ENCODE results near the gene TAF7.
"Not testable (repeated sequence)": the region's sequence is repeated elsewhere in the genome, so short reads cannot be mapped to it uniquely, and the experiment has no call there.

The TAF7 gene, protein sequence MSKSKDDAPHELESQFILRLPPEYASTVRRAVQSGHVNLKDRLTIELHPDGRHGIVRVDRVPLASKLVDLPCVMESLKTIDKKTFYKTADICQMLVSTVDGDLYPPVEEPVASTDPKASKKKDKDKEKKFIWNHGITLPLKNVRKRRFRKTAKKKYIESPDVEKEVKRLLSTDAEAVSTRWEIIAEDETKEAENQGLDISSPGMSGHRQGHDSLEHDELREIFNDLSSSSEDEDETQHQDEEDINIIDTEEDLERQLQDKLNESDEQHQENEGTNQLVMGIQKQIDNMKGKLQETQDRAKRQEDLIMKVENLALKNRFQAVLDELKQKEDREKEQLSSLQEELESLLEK

DNA sequence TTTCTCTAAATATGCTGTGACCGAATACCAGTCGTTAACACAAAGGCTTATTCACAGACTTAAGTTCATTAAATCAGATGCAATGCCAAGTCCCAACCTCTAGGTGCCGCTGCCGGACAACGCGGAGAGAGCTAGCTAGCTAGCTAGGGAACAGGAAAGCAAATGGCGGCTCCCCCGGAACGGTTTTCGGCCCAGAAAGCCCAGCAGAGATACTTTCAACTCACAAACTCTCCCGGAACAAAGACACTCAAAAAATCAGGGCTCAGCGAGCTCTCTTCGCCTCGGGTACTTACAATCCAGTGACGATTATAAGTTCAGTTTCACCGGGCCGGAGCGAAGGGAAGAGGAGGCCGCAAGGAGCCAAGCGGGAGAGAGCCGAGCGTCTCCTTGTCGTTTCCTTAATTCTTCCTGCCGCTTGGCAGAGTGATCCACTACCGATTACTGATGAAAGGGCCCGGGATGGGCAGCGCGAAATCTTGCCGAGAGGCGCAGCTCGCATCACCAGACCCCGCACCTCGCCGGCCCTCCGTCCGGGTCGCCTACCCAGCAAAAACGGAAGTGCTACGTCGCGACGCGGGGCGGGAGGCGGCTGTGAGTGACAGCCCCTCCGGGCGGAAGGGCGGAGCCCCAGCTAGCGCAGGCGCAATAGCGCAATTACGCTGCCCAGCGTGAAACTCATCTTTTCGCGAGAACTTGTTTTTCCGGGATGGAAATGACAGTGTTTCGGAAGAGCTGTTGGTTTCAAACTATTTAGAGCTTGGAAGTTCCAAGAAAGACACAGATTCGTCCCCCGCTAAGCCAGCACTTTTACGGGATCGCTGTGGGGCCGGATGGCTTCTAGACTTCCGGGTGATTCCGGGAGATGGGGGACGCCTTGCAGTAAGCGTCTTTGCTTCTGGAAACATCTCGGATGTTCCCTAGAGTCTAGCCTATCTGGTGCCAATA, at the start of gene TAF7:
Gene TAF7, minus strand, starts transcription at position 560 of the 945 bp plus-strand sequence. CDS start 740 bp downstream, outside the sequence.
- Histone ChIP-seq H3K27ac (peak within 1 kb of the TSS; percentile 71 to 98 (median 91)), H3K4me3 (peak within 1 kb of the TSS; percentile 45 to 77 (median 63))

DNA sequence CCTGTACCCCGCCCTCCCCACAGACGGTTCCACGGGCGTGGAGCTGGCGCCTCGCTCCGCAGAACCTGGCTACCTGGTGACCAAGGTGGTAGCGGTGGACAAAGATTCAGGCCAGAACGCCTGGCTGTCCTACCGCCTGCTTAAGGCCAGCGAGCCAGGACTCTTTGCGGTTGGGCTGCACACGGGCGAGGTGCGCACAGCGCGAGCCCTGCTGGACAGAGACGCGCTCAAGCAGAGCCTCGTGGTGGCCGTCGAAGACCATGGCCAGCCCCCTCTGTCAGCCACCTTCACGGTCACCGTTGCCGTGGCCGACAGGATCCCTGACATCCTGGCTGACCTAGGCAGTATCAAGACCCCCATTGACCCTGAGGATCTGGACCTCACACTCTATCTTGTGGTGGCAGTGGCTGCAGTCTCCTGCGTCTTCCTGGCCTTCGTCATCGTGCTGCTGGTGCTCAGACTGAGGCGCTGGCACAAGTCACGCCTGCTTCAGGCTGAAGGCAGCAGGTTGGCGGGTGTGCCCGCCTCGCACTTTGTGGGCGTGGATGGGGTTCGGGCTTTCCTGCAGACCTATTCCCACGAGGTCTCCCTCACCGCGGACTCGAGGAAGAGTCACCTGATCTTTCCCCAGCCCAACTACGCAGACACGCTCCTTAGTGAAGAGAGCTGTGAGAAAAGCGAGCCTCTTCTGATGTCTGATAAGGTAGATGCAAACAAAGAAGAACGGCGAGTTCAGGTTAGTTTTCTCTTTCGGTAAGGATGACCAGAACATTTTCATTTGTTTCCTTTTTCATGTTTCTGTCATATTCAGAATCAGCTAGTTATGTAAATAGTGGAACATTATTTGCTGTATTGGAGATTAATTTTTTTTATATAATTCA, 45.7 kb upstream of the TAF7 start:
- H3K27ac ChIP-seq: no peak overlapping the region
- no peak overlapping the region for H3K4me3 ChIP-seq

DNA sequence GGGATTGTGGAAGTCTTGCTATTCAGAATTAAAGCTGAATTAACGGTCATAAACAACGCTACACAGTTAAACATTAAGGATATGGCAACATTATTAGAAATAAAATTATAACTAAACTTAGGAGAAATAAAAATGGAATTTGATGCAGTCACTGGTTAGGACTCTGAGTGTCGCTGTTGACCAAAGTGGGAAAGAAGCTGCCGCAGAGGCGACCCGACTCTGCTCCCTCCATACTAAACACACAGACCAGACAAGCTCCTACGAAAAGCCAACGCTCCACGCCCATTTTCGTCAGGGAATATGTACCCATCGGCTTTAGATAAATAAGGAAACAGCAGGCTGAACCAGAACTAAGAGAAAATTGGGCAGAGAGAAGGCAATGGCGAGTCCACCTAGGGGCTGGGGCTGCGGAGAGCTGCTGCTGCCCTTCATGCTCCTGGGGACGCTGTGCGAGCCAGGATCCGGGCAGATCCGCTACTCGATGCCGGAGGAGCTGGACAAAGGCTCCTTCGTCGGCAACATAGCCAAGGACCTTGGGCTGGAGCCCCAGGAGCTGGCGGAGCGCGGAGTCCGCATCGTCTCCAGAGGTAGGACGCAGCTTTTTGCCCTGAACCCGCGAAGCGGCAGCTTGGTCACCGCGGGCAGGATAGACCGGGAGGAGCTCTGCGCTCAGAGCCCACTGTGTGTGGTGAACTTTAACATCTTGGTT, 43.5 kb upstream of the TAF7 start, which contains the start of gene PCDHGA5:
Gene PCDHGA5, plus strand, starts transcription at position 211 of the 709 bp plus-strand sequence. Its CDS starts 169 bp downstream, at position 380.
- Histone ChIP-seq H3K27ac (no peak within 1 kb of the TSS), H3K4me3 (no peak within 1 kb of the TSS)

DNA sequence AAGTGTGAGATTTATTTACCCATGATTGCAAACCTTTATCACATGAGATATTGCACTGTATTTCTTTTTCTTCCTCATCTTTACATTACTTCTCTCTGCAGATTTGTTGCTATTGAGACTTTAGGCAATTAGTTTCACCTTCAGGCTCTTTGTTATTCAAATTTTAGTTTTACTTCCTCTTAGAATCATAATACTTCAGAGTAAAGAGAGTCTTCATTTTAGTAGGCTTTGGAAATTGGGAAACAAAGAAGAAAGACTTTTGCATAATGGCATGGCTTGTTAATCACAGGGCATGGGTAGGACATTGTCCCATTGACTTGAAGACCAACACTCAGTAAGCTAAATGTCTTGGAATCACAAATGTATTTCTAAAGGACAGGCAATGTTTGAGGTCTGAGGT, 42.1 kb upstream of the TAF7 start:
- H3K27ac ChIP-seq: no peak overlapping the region
- no peak overlapping the region for H3K4me3 ChIP-seq

DNA sequence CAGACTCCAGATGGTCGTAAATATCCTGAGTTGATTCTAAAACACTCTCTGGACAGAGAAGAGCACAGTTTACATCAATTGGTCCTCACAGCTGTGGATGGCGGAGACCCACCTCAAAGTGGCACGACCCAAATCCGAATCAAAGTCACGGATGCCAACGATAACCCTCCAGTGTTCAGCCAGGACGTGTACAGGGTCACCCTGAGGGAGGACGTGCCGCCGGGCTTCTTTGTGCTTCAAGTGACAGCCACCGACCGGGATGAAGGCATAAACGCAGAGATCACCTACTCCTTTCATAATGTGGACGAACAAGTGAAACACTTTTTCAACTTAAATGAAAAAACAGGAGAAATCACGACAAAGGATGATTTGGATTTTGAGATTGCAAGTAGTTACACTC, 40.1 kb upstream of the TAF7 start:
- H3K4me3 ChIP-seq: no peak overlapping the region
- no peak overlapping the region for H3K27ac ChIP-seq

DNA sequence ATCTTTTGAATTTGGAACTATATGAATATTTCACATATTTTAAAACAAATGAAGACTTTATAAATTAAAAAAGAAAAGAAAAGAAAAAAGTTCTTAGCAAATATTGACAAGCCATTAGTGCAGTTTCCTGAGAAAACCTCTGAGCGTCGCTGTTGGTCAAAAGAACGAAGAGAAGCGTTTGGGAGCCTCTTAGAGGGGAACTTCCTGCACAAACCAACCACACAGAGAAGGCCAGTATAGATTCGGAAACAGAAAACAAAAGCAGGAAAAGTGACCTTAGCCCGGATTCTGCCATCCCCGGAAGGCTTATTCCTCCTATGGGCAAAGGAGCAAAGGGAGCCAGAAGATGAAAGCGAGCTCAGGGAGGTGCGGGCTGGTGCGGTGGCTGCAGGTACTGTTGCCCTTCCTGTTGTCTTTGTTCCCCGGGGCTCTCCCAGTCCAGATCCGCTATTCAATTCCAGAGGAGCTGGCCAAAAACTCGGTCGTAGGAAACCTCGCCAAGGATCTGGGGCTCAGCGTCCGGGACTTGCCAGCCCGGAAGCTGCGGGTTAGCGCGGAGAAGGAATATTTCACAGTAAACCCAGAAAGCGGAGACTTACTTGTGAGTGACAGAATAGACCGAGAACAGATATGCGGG, 39.3 kb upstream of the TAF7 start, which contains the start of gene PCDHGB2:
Gene PCDHGB2, plus strand, starts transcription at position 205 of the 637 bp plus-strand sequence. Its CDS starts 142 bp downstream, at position 347.
- no peak within 1 kb of the TSS for H3K27ac ChIP-seq
- H3K4me3 ChIP-seq: peak within 1 kb of the TSS in 4 of 7 experiments; percentile 9 to 24 (median 16)

DNA sequence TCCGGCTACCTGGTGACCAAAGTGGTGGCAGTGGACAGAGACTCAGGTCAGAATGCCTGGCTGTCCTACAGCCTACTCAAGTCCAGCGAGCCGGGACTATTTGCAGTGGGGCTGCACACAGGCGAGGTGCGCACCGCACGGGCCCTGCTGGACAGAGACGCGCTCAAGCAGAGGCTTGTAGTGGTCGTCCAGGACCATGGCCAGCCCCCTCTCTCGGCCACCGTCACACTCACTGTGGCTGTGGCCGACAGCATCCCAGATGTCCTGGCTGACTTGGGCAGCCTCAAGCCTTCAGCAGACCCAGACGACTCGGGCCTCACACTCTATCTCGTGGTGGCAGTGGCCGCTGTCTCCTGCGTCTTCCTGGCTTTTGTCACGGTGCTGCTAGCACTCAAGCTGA, 36.4 kb upstream of the TAF7 start:
- no peak overlapping the region for H3K4me3 ChIP-seq

DNA sequence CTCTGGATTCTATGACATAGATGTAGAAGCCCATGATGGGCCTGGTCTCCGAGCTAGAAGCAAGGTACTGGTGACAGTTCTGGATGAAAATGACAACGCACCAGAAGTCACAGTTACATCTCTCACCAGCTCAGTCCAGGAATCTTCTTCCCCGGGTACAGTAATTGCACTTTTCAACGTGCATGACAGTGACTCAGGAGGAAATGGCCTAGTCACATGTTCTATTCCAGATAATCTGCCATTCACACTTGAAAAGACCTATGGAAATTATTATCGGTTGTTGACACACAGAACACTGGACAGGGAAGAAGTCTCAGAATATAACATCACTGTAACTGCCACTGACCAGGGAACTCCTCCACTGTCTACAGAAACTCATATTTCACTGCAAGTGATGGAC, 35.5 kb upstream of the TAF7 start:
- Histone ChIP-seq H3K4me3 (no peak overlapping the region), H3K27ac (no peak overlapping the region)

More for the DNA sequence above, 36.4 kb upstream of the TAF7 start:
- no peak overlapping the region for H3K27ac ChIP-seq

DNA sequence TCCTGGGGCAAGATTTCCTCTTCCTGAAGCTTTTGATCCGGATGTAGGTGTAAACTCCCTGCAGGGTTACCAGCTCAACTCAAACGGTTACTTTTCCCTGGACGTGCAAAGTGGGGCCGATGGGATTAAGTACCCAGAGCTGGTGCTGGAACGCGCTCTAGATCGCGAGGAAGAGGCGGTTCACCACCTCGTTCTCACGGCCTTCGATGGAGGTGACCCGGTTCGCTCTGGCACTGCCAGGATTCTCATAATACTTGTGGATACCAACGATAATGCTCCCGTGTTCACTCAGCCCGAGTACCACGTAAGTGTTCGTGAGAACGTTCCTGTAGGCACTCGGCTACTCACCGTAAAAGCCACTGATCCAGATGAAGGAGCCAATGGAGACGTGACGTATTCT, 35.1 kb upstream of the TAF7 start:
- Histone ChIP-seq H3K4me3 (no peak overlapping the region), H3K27ac (no peak overlapping the region)

DNA sequence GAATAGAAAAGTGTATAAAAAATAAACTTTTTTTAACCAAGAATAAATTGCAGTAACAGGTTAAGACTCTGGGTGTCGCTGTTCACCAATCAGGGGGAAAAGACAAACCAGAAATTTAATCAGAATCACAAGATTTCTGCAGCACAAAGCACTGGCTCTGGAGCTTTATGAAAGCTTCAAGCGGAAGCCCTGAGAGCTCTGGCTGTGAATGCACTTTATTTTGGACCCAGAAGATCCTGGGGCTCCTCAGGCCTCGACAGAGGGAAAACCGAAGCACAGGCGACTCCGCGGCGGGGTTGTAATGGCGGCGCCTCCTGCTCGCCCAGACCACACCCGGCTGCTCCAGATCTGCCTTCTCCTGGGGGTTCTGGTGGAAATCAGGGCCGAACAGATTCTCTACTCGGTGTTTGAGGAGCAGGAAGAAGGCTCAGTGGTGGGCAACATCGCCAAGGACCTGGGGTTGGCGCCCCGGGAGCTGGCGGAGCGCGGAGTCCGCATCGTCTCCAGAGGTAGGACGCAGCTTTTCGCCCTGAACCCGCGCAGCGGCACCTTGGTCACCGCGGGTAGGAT, 34.4 kb upstream of the TAF7 start, which contains the start of gene PCDHGA4:
Gene PCDHGA4, plus strand, starts transcription at position 122 of the 570 bp plus-strand sequence. Its CDS starts 87 bp downstream, at position 209.
- Histone ChIP-seq H3K27ac (no peak within 1 kb of the TSS), H3K4me3 (no peak within 1 kb of the TSS)

DNA sequence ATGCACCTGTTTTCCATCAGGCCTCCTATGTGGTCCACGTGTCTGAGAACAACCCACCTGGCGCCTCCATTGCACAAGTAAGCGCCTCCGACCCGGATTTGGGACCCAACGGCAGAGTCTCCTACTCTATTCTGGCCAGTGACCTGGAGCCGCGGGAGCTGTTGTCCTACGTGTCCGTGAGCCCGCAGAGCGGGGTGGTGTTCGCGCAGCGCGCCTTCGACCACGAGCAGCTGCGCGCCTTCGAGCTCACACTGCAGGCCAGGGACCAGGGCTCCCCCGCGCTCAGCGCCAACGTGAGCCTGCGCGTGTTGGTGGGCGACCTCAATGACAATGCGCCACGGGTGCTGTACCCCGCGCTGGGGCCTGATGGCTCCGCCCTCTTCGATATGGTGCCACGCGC, 31.0 kb upstream of the TAF7 start:
- no peak overlapping the region for H3K27ac ChIP-seq
- no peak overlapping the region for H3K4me3 ChIP-seq

DNA sequence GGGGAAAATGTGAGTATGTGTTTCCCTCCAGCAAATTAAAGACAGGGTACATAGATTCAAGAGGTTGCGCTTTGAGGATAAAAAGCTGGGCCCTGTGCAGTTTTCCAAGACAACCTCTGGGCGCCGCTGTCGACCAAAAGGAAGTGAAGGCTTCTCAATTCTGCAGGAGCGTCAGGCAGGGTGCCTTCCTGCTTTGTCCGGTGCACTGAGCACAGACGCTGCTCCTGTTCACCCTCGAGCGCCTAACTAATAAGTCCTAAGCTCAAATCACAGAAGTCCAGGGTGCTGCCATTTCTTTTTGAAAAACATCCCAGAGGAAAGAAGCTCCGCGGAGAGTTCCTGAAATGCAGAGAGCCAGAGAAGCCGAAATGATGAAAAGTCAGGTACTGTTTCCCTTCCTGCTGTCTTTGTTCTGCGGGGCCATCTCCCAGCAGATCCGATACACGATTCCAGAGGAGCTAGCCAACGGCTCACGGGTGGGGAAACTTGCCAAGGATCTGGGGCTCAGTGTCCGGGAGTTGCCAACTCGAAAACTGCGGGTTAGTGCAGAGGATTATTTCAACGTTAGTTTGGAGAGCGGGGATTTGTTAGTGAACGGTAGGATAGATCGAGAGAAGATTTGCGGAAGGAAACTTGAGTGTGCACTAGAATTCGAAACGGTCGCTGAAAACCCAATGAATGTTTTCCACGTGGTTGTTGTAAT, 29.5 kb upstream of the TAF7 start, which contains the start of gene PCDHGB1:
Gene PCDHGB1, plus strand, starts transcription at position 183 of the 703 bp plus-strand sequence. Its CDS starts 162 bp downstream, at position 345.
- no peak within 1 kb of the TSS for H3K27ac ChIP-seq
- H3K4me3 ChIP-seq: no peak within 1 kb of the TSS

DNA sequence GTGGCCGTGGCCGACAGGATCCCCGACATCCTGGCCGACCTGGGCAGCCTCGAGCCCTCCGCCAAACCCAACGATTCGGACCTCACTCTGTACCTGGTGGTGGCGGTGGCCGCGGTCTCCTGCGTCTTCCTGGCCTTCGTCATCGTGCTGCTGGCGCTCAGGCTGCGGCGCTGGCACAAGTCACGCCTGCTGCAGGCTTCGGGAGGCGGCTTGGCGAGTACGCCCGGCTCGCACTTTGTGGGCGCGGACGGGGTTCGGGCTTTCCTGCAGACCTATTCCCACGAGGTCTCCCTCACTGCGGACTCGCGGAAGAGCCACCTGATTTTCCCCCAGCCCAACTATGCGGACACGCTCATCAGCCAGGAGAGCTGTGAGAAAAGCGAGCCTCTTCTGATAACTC, 25.4 kb upstream of the TAF7 start:
- not testable (repeated sequence) for H3K4me3 ChIP-seq, H3K27ac ChIP-seq

DNA sequence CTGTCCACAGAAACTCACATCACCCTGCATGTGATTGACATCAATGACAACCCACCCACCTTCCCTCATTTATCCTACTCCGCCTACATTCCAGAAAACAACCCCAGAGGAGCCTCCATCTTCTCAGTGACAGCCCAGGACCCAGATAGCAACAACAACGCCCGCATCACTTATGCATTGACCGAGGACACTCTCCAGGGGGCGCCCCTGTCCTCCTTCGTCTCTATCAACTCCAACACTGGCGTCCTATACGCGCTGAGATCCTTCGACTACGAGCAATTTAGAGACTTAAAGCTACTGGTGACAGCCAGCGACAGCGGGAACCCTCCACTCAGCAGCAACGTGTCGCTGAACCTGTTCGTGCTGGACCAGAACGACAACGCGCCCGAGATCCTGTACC, 24.7 kb upstream of the TAF7 start:
- no peak overlapping the region for H3K4me3 ChIP-seq
- no peak overlapping the region for H3K27ac ChIP-seq

DNA sequence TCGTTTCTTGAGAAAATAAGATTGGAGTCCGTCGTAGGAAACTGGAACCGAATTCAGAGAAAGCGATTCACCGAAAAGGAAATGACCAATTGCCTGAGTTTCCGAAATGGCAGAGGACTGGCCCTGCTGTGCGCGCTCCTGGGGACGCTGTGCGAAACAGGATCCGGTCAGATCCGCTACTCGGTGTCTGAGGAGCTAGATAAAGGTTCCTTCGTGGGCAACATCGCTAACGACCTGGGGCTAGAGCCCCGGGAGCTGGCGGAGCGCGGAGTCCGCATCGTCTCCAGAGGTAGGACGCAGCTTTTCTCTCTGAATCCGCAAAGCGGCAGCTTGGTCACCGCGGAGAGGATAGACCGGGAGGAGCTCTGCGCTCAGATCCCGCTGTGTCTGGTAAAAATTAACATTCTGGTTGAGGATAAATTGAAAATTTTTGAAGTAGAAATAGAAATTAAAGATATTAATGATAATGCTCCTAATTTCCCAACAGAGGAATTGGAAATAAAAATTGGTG, 23.4 kb upstream of the TAF7 start:
- Histone ChIP-seq H3K4me3 (no peak overlapping the region), H3K27ac (no peak overlapping the region)

DNA sequence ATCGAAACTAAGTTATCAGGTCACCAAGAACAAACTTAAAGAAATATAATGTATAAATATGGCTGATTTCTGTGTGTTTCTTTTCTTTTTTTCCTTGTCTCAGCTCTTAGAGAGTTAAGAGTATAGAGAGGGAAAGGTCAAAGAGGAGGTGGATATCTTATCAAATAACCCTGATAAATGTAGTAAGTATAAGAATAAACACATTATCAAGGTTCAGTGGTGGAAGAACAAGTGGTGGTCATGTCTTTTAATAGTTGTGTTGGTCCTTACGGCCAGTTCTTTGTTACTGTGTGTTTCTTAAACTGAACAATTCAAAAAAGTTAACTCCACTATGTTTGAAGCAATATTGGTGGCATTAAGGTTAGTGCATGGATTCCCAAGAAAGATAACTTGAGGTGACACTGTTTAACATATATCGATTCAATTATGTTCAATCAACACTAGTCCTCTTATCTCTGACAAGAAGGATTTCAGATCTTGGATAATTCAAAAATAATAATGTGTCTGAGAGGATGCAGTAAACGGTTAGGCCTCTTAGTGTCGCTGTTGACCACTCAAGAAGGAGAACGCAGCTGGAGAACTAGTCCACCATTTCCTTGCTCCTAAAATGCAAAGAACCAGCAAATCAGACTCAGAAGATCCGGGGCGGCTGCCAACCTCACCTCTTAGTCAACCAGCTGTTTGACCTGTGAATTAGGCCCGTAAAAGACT, 22.8 kb upstream of the TAF7 start, which contains the start of gene PCDHGA3:
Gene PCDHGA3, plus strand, starts transcription at position 588 of the 711 bp plus-strand sequence. CDS start 205 bp downstream, outside the sequence.
- Histone ChIP-seq H3K4me3 (no peak within 1 kb of the TSS), H3K27ac (no peak within 1 kb of the TSS)

Data from skin epidermis (tissue), 12 donors.